K562 (cell line): ENCODE results near the gene LAMA2. TPM values are rescaled to one million over a fixed set of nuclear protein-coding genes. Genes with fewer than 3 reads are reported as not detected.

Source experiments
- ATAC-seq: fragments of 200-7000 bp; cut with Tn5 transposase; 3 replicates; pipeline ENCODE4 v1.9.1; 2020; ENCODE audit warnings: moderate library complexity
- BruUV-seq: library from RNA; stranded (reverse); fragments of 400-500 nt; replicated peaks from 2 replicates; lab custom pipeline; 2021; lab: Mats Ljungman, UMichigan
- CTCF ChIA-PET: fragments of 300-600 bp; formaldehyde crosslinking; extraction: SDS; loops from one replicate; lab custom pipeline; 2021; ENCODE audit warnings: low intra/inter-chr PET ratio; lab: Yijun Ruan, JAX
- POLR2A ChIA-PET: fragments of 300-600, 350-650 bp; sonication (Branson Sonifier 250); formaldehyde crosslinking; extraction: SDS; loops from one replicate; lab custom pipeline; 2021; ENCODE audit warnings: antibody characterized with exemption, inconsistent platforms; lab: Yijun Ruan, JAX
- DNase-seq, 4 experiments: peaks; one replicate each; pipeline versions ENCODE4 v3.0.0 to v3.0.0-alpha.2; 2011 to 2018; ENCODE audit warnings: low spot score in 3 of 4, mixed read lengths in 3 of 4; ENCODE audit errors: extremely low read depth in 1 of 4
- FAIRE-seq: peaks from 2 replicates; lab custom pipeline; 2011; peaks lifted over from hg19 to GRCh38; lab: Jason Lieb, UNC
- H2AFZ ChIP-seq: 2 replicates; pipeline ENCODE4 v1.6.0; 2011; ENCODE audit warnings: low read depth, low read length, control low read depth, inconsistent platforms
- H3K27ac ChIP-seq: fragments of 200-600 bp; 3 replicates; pipeline ENCODE4 v1.8.0; 2011; ENCODE audit warnings: low read depth, mild to moderate bottlenecking, control low read depth, inconsistent platforms, low read length, moderate library complexity, mixed read lengths; ENCODE audit errors: extremely low read depth
- H3K27me3 ChIP-seq, 2 experiments: fragments of 300-600 bp in 1 of 2; 2 replicates in 1 of 2; 3 replicates in 1 of 2; pipeline versions ENCODE4 v1.6.0 to v1.8.0; 2011; ENCODE audit warnings: inconsistent platforms in 2 of 2, low read length in 2 of 2, mild to moderate bottlenecking in 1 of 2, mixed read lengths in 1 of 2, moderate library complexity in 1 of 2; ENCODE audit not compliant: control insufficient read depth in 2 of 2, insufficient read depth in 2 of 2
- H3K36me3 ChIP-seq: fragments of 300-600 bp; 3 replicates; pipeline ENCODE4 v1.8.0; 2011; ENCODE audit warnings: mild to moderate bottlenecking, low read length, inconsistent platforms; ENCODE audit not compliant: control insufficient read depth, insufficient read depth
- H3K4me1 ChIP-seq, 2 experiments: fragments of 200-600 bp in 1 of 2; replicated peaks in 1 of 2; 2 replicates in 1 of 2; 3 replicates in 1 of 2; pipeline versions ENCODE4 v1.5.1 to v1.8.0; 2011; ENCODE audit warnings: inconsistent platforms in 2 of 2, low read length in 2 of 2, mild to moderate bottlenecking in 1 of 2, mixed read lengths in 1 of 2, moderate library complexity in 1 of 2; ENCODE audit not compliant: control insufficient read depth in 2 of 2, insufficient read depth in 2 of 2
- H3K4me2 ChIP-seq: 2 replicates; pipeline ENCODE4 v1.6.1; 2011; ENCODE audit warnings: low read length, control low read depth, inconsistent platforms, mixed read lengths; ENCODE audit not compliant: insufficient read depth
- H3K4me3 ChIP-seq: fragments of 200-600 bp; sonication (generic), shearing (Covaris generic); 2 replicates; pipeline ENCODE4 v1.5.1; 2016; ENCODE audit warnings: control low read depth, inconsistent platforms
- H3K79me2 ChIP-seq: fragments of 200-600 bp; 3 replicates; pipeline ENCODE4 v1.8.0; 2011; ENCODE audit warnings: low read length, inconsistent platforms; ENCODE audit not compliant: control insufficient read depth, insufficient read depth
- H3K9ac ChIP-seq, 2 experiments: 2 replicates each; pipeline versions ENCODE4 v1.6.0 to v1.6.1; 2011; ENCODE audit warnings: low read depth in 2 of 2, low read length in 2 of 2, control low read depth in 1 of 2, inconsistent platforms in 1 of 2, mild to moderate bottlenecking in 1 of 2, mixed read lengths in 1 of 2; ENCODE audit not compliant: insufficient read depth in 1 of 2
- H3K9me1 ChIP-seq: one replicate; pipeline ENCODE4 v1.6.0; 2011; ENCODE audit warnings: inconsistent platforms, mild to moderate bottlenecking, low read length, moderate library complexity; ENCODE audit not compliant: control insufficient read depth, insufficient read depth
- H3K9me3 ChIP-seq: replicated peaks from 2 replicates; pipeline ENCODE4 v1.5.1; 2011; ENCODE audit warnings: low read depth, low read length, inconsistent platforms; ENCODE audit not compliant: control insufficient read depth, insufficient read depth
- H4K20me1 ChIP-seq: replicated peaks from 2 replicates; pipeline ENCODE4 v1.6.1; 2011; ENCODE audit warnings: low read length, inconsistent platforms, mixed read lengths; ENCODE audit not compliant: control insufficient read depth, insufficient read depth
- ATF7 ChIP-seq: fragments of 450-650 bp; IDR thresholded peaks from 2 replicates; pipeline ENCODE4 v1.7.1; 2014; ENCODE audit warnings: mild to moderate bottlenecking, moderate library complexity
- CEBPB ChIP-seq: fragments of 450-650 bp; IDR thresholded peaks from 2 replicates; pipeline ENCODE4 v1.6.1; 2016; ENCODE audit warnings: missing genetic modification characterization, missing compliant biosample characterization
- CHCHD3 ChIP-seq: fragments of 250-450 bp; sonication (Bioruptor Pico); IDR thresholded peaks from 2 replicates; pipeline ENCODE4 v2.1.2; 2022; ENCODE audit warnings: mild to moderate bottlenecking
- CHD1 ChIP-seq: fragments of 200-600 bp; sonication (generic); IDR thresholded peaks from one replicate; pipeline ENCODE4 v1.6.1; 2012; ENCODE audit warnings: mild to moderate bottlenecking, moderate library complexity, low read length, inconsistent platforms
- DACH1 ChIP-seq: fragments of 450-650 bp; IDR thresholded peaks from 2 replicates; pipeline ENCODE4 v1.6.1; 2018; ENCODE audit not compliant: partially characterized antibody
- HIVEP1 ChIP-seq: fragments of 250-450 bp; sonication (Bioruptor Pico); IDR thresholded peaks from 2 replicates; pipeline ENCODE4 v1.4.0; 2020; ENCODE audit warnings: mild to moderate bottlenecking
- NCOA1 ChIP-seq: fragments of 450-650 bp; IDR thresholded peaks from 2 replicates; pipeline ENCODE4 v1.6.1; 2016; ENCODE audit warnings: low read depth
- NR2C2 ChIP-seq, 2 experiments: fragments of 200-800 bp in 1 of 2; sonication (Bioruptor generic) in 1 of 2; sonication (generic) in 1 of 2; formaldehyde crosslinking in 1 of 2; IDR thresholded peaks; 2 replicates each; pipeline versions ENCODE4 v1.6.1 to v1.8.0; 2016 to 2022; ENCODE audit warnings: mild to moderate bottlenecking in 1 of 2, missing compliant biosample characterization in 1 of 2, missing genetic modification characterization in 1 of 2, missing genetic modification reagents in 1 of 2
- PHF20 ChIP-seq: fragments of 450-650 bp; IDR thresholded peaks from 2 replicates; pipeline ENCODE4 v1.6.1; 2018; ENCODE audit not compliant: partially characterized antibody
- PML ChIP-seq: IDR thresholded peaks from 2 replicates; pipeline ENCODE4 v1.6.1; 2012; ENCODE audit warnings: low read length, inconsistent platforms
- SMC3 ChIP-seq: conservative IDR thresholded peaks from 2 replicates; pipeline ENCODE4 v1.6.1; 2011; ENCODE audit warnings: low read depth, low read length, improper control_type of control experiment; ENCODE audit not compliant: insufficient read depth
- ZNF699 ChIP-seq: fragments of 250-450 bp; sonication (Bioruptor Pico); IDR thresholded peaks from 2 replicates; pipeline ENCODE4 v1.8.0; 2021; ENCODE audit warnings: mild to moderate bottlenecking, moderate library complexity; ENCODE audit not compliant: insufficient replicate concordance
- WGBS: fragments of 100-300 bp; shearing (Covaris generic); methylation state at CpG from one replicate; pipeline ENCODE4 v1.1.6; 2016; ENCODE audit warnings: low coverage, mixed read lengths; ENCODE audit not compliant: insufficient coverage; ENCODE audit errors: missing lambda C conversion rate; 5-methylcytosine and 5-hydroxymethylcytosine counted together
- in situ Hi-C: fragments of 300-500 bp; cut with MboI; formaldehyde crosslinking; loops from 4 replicates; pipeline ENCODE4 v1.15.0; 2018; ENCODE audit warnings: inconsistent platforms, mixed read lengths
- intact Hi-C: fragments of 100-400 bp; cut with micrococcal nuclease; formaldehyde crosslinking; loops from 2 replicates; pipeline ENCODE4 v1.14.2; 2022
- polyA plus RNA-seq, 8 experiments: library from polyadenylated mRNA; depleted of rRNA in 4 of 8; stranded (reverse) in 5 of 8; unstranded in 3 of 8; fragments of >200 nt; fragmentation: Nextera tagmentation in 2 of 8; fragmentation: Illumina TruSeq in 1 of 8; extraction: Ambion mirVana in 2 of 8; extraction: Trizol in 1 of 8; gene quantifications; 2 replicates each; pipeline versions ENCODE4 v1.2.1 to v1.2.3, GENCODE V29; 2011 to 2014; ENCODE audit warnings: inconsistent platforms in 1 of 8, missing spikeins in 1 of 8
- total RNA-seq, 7 experiments: library from RNA; depleted of rRNA in 6 of 7; stranded (reverse); fragments of >200 nt in 6 of 7; fragmentation: Illumina TruSeq in 2 of 7; extraction: Trizol in 2 of 7; gene quantifications; 2 replicates each; pipeline versions ENCODE4 v1.2.1 to v1.2.3, GENCODE V29; 2011 to 2021; ENCODE audit warnings: low replicate concordance in 1 of 7
- TF ChIP-seq, protein P1 (sequence below): fragments of 450-650 bp; IDR thresholded peaks from 2 replicates; pipeline ENCODE4 v1.6.1; 2017; ENCODE audit warnings: antibody characterized with exemption

The LAMA2 gene
- total and polyA plus RNA-seq, 9 of the 15 experiments (the other 6 are each of a cell fraction or from before 2014, with no cell fraction given): 0.04 to 1.5 (median 0.36) TPM

DNA sequence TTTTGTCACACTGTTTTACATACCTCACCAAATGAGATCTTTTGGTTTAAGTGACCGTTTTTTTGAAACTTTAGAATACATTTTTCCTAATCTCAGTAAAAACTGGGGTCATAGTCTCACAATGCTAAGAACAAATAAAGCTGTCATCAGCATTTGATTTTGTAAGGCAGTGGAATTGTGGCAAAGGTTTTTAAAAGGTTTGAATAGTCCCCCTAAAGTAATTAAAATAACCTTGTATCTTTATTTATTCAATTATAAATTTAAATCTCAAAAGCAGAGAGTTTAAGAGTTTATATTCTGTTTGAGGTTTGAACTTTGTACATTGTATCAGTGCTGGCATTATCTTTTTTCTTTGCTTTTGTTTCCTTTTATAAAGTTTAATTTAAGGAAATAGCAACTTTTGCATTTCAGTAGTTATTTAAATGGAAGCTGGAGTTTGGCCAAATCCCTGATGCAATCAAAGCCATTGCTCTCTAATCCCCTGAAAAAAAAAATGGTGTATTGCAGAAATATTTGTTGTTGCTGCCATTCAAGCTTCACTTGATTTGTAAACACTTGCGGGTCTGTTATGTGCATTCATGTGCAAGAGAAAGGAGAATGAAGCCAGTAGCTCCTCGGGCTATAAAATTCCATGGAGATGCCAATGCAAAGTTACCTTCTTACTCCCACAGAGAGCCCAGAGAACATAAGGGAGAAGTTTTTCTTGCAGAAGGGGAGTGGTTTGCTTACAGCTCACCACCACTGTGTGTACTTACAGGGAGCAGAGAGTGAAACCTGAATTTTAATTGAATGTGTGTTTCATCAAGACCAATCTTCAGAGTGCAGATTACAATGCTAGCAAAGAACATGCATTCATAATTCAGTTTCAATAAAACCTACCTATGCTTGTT is 435.2 kb downstream of the LAMA2 start:
- no peak for DNase-seq
- intact Hi-C loops: no loop called here
- no peak for TF ChIP-seq CHCHD3 (CRISPR knock-in tag)
- no peak for TF ChIP-seq CHD1
- TF ChIP-seq NCOA1: no peak
- no peak for TF ChIP-seq PHF20
- TF ChIP-seq ATF7: no peak
- TF ChIP-seq PML: no peak
- no peak for TF ChIP-seq HIVEP1 (CRISPR knock-in tag)
- TF ChIP-seq CEBPB (tag): no peak
- no peak for TF ChIP-seq DACH1
- TF ChIP-seq, protein P1, sequence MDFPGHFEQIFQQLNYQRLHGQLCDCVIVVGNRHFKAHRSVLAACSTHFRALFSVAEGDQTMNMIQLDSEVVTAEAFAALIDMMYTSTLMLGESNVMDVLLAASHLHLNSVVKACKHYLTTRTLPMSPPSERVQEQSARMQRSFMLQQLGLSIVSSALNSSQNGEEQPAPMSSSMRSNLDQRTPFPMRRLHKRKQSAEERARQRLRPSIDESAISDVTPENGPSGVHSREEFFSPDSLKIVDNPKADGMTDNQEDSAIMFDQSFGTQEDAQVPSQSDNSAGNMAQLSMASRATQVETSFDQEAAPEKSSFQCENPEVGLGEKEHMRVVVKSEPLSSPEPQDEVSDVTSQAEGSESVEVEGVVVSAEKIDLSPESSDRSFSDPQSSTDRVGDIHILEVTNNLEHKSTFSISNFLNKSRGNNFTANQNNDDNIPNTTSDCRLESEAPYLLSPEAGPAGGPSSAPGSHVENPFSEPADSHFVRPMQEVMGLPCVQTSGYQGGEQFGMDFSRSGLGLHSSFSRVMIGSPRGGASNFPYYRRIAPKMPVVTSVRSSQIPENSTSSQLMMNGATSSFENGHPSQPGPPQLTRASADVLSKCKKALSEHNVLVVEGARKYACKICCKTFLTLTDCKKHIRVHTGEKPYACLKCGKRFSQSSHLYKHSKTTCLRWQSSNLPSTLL: no peak
- TF ChIP-seq NR2C2 (CRISPR knock-in tag; IDR thresholded peaks at IDR 0.05): no peak
- no peak for TF ChIP-seq NR2C2 (tag; IDR thresholded peaks at IDR 0.05)
- no peak for TF ChIP-seq SMC3
- TF ChIP-seq ZNF699 (CRISPR knock-in tag): no peak
- TF ChIP-seq, all 486 proteins: peak for 0
- Histone ChIP-seq H3K9ac (no peak overlapping the region), H3K79me2 (no peaks in the 10 kb centered on the region), H3K4me1 (no peaks in the 10 kb centered on the region), H2AFZ (no peak overlapping the region), H4K20me1 (no peaks in the 10 kb centered on the region), H3K9me3 (no peaks in the 10 kb centered on the region), H3K27ac (no peak overlapping the region), H3K4me2 (no peak overlapping the region), H3K9me1 (no peaks in the 10 kb centered on the region), H3K27me3 (no peaks in the 10 kb centered on the region), H3K36me3 (no peaks in the 10 kb centered on the region), H3K4me3 (no peak overlapping the region)
- FAIRE-seq: no peak
- ChIA-PET POLR2A (no interaction called here), CTCF (no interaction called here)
- no TSS peak for BruUV-seq
- in situ Hi-C loops: no loop called here
- no peak for ATAC-seq
- 0% methylated on average over 3 of the region's 3 CpGs for WGBS
